ENCODE data around the gene APBA2. TPM values are rescaled to one million over a fixed set of nuclear protein-coding genes. Genes with fewer than 3 reads are reported as not detected.

APBA2 gene
- total and polyA plus RNA-seq, 10 of the 15 experiments (the other 5 are each of a cell fraction or from before 2014, with no cell fraction given): 0.06 to 0.26 (median 0.07) TPM; not detected in 7

DNA sequence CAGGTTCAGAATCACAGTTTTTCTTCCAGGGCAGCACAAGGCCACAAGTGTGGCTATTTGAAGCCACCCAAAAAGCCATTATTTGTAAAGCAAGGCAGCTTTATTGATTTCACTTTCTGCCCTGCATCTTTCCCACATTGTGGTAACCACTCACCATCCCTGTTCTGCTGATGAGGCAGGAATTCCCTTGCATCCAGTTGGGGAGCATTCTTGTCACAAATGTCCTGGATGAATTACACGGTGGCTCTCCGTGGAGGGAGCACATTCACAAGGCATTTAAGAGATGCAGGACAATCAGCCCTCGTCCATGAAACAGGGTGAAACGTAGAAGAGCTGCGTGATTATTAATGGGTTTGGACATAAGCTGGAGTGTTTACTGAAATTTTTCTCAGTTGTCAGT lies 111.2 kb downstream of the APBA2 start:
- no peaks in the 10 kb centered on the region for H4K20me1 ChIP-seq (ENCODE audit: control insufficient read depth, insufficient read depth)
- DNase-seq (ENCODE audit: low read depth, low spot score) (no peak), ATAC-seq (no peak), FAIRE-seq (no peak)
- ChIA-PET RAD21 (ENCODE audit: unreplicated experiment) (no interaction called here), POLR2A (no interaction called here), SMC1A (ENCODE audit: uncharacterized antibody, unreplicated experiment) (no interaction called here), CTCF (interaction anchor here (1.0 kb wide), 1 partner anchor 105 kb away, joined by 3 read pairs; no protein-coding TSS in a partner anchor)
- H3K27ac ChIP-seq (ENCODE audit: control insufficient read depth, insufficient read depth): no peak overlapping the region
- 16% methylated on average over 5 of the region's 5 CpGs for WGBS (ENCODE audit: insufficient coverage, insufficient replicate concordance, low lambda C conversion rate, missing lambda C conversion rate)
- no peaks in the 10 kb centered on the region for H3K36me3 ChIP-seq (ENCODE audit: control insufficient read depth in 2 of 2, insufficient read depth in 2 of 2, low read length in 1 of 2)
- no peak overlapping the region for H3K4me2 ChIP-seq (ENCODE audit: control insufficient read depth, insufficient read depth)
- no TSS peak for BruUV-seq (replicated peaks)
- no peaks in the 10 kb centered on the region for H3K9me3 ChIP-seq (replicated peaks; ENCODE audit: control insufficient read depth, insufficient read depth, low read length)
- in situ Hi-C loops (cut with MboI) (no loop called here), intact Hi-C loops (cut with micrococcal nuclease; ENCODE audit: unreplicated experiment) (no loop called here)
- no peak overlapping the region for H2AFZ ChIP-seq (ENCODE audit: control insufficient read depth, low read depth, low read length)
- no peaks in the 10 kb centered on the region; a peak in 2 of 4 replicates for H3K27me3 ChIP-seq (replicated peaks in 1 of 2; ENCODE audit: control insufficient read depth in 2 of 2, insufficient read depth in 2 of 2, low read length in 1 of 2)
- no peak overlapping the region for H3K9ac ChIP-seq (ENCODE audit: control insufficient read depth, insufficient read depth, low read length)
- H3K4me1 ChIP-seq (ENCODE audit: control insufficient read depth, insufficient read depth, low read length): no peaks in the 10 kb centered on the region
- no peak overlapping the region for H3K4me3 ChIP-seq
- H3K79me2 ChIP-seq (ENCODE audit: control insufficient read depth, insufficient read depth, low read length): no peaks in the 10 kb centered on the region
- TF ChIP-seq ASH2L (IDR thresholded peaks at IDR 0.05; ENCODE audit: borderline replicate concordance, low read depth) (no peak), SUPT20H (IDR thresholded peaks at IDR 0.05; ENCODE audit: borderline replicate concordance, control insufficient read depth, low read depth, low read length) (no peak), YY1 (IDR thresholded peaks at IDR 0.05; ENCODE audit: low read depth, low read length) (no peak), CHD1 (IDR thresholded peaks at IDR 0.05; ENCODE audit: low read depth, low read length) (no peak), CHD2 (IDR thresholded peaks at IDR 0.05; ENCODE audit: borderline replicate concordance, low read depth, low read length) (no peak), PML (IDR thresholded peaks at IDR 0.05; ENCODE audit: low read length) (no peak)
- TF ChIP-seq, protein P1, sequence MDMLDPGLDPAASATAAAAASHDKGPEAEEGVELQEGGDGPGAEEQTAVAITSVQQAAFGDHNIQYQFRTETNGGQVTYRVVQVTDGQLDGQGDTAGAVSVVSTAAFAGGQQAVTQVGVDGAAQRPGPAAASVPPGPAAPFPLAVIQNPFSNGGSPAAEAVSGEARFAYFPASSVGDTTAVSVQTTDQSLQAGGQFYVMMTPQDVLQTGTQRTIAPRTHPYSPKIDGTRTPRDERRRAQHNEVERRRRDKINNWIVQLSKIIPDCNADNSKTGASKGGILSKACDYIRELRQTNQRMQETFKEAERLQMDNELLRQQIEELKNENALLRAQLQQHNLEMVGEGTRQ (IDR thresholded peaks at IDR 0.05; ENCODE audit: borderline replicate concordance, low read depth, low read length): no peak
- TF ChIP-seq, protein P2, sequence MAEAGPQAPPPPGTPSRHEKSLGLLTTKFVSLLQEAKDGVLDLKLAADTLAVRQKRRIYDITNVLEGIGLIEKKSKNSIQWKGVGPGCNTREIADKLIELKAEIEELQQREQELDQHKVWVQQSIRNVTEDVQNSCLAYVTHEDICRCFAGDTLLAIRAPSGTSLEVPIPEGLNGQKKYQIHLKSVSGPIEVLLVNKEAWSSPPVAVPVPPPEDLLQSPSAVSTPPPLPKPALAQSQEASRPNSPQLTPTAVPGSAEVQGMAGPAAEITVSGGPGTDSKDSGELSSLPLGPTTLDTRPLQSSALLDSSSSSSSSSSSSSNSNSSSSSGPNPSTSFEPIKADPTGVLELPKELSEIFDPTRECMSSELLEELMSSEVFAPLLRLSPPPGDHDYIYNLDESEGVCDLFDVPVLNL (IDR thresholded peaks at IDR 0.05; ENCODE audit: low read depth, low read length): no peak
